H9 (cell line): Measurements from ENCODE around the gene SMC3. TPM values are rescaled to one million over a fixed set of nuclear protein-coding genes. Genes with fewer than 3 reads are reported as not detected.
"Not testable (repeated sequence)": the region's sequence is repeated elsewhere in the genome, so short reads cannot be mapped to it uniquely, and the experiment has no call there.

ENCODE experiments used
- DNase-seq: peaks from one replicate; pipeline ENCODE4 v3.0.0-alpha.2; 2017
- H2AFZ ChIP-seq: one replicate; pipeline ENCODE4 v1.6.1; 2013; ENCODE audit warnings: mild to moderate bottlenecking, low read length, control low read depth, moderate library complexity
- H2AK5ac ChIP-seq: 2 replicates; pipeline ENCODE4 v1.6.1; 2013; ENCODE audit warnings: low read length, control low read depth, mixed read lengths; ENCODE audit not compliant: insufficient read length
- H2BK120ac ChIP-seq: one replicate; pipeline ENCODE4 v1.6.1; 2013; ENCODE audit warnings: low read depth, mild to moderate bottlenecking, low read length, control low read depth, inconsistent platforms; ENCODE audit not compliant: poor library complexity, severe bottlenecking
- H2BK12ac ChIP-seq: 2 replicates; pipeline ENCODE4 v1.6.1; 2013; ENCODE audit warnings: low read length, control low read depth, mixed read lengths, low read depth; ENCODE audit not compliant: insufficient read length
- H2BK15ac ChIP-seq: 2 replicates; pipeline ENCODE4 v1.6.1; 2013; ENCODE audit warnings: low read depth, low read length, control low read depth
- H2BK20ac ChIP-seq: one replicate; pipeline ENCODE4 v1.6.1; 2013; ENCODE audit warnings: low read depth, mild to moderate bottlenecking, low read length, control low read depth, inconsistent platforms; ENCODE audit not compliant: poor library complexity, severe bottlenecking
- H2BK5ac ChIP-seq: 2 replicates; pipeline ENCODE4 v1.6.1; 2013; ENCODE audit warnings: low read length, control low read depth, mixed read lengths; ENCODE audit not compliant: insufficient read length
- H3K14ac ChIP-seq: 2 replicates; pipeline ENCODE4 v1.6.1; 2013; ENCODE audit warnings: low read length, control low read depth; ENCODE audit not compliant: insufficient read depth
- H3K18ac ChIP-seq: 2 replicates; pipeline ENCODE4 v1.6.1; 2013; ENCODE audit warnings: low read depth, mild to moderate bottlenecking, mixed read lengths, low read length, control low read depth; ENCODE audit not compliant: insufficient read length
- H3K23ac ChIP-seq: 2 replicates; pipeline ENCODE4 v1.6.1; 2013; ENCODE audit warnings: low read length, control low read depth, mixed read lengths, low read depth; ENCODE audit not compliant: insufficient read length
- H3K23me2 ChIP-seq: 2 replicates; pipeline ENCODE4 v1.6.1; 2013; ENCODE audit warnings: low read depth, mild to moderate bottlenecking, mixed read lengths, low read length, control low read depth; ENCODE audit not compliant: insufficient read length, poor library complexity, severe bottlenecking
- H3K27ac ChIP-seq: 2 replicates; pipeline ENCODE4 v1.5.1; 2013; ENCODE audit warnings: low read length, control low read depth, mixed read lengths, low read depth; ENCODE audit not compliant: insufficient read length
- H3K27me3 ChIP-seq: 2 replicates; pipeline ENCODE4 v1.6.1; 2013; ENCODE audit warnings: low read length, control low read depth, inconsistent platforms; ENCODE audit not compliant: insufficient read depth
- H3K4ac ChIP-seq: 2 replicates; pipeline ENCODE4 v1.6.1; 2013; ENCODE audit warnings: low read depth, mild to moderate bottlenecking, control low read depth, inconsistent platforms, low read length, moderate library complexity
- H3K4me1 ChIP-seq: 2 replicates; pipeline ENCODE4 v1.6.1; 2013; ENCODE audit warnings: low read length, control low read depth, inconsistent platforms; ENCODE audit not compliant: insufficient read depth
- H3K4me2 ChIP-seq: 2 replicates; pipeline ENCODE4 v1.6.1; 2013; ENCODE audit warnings: low read length, control low read depth, mixed read lengths; ENCODE audit not compliant: insufficient read length, insufficient read depth
- H3K56ac ChIP-seq: 2 replicates; pipeline ENCODE4 v1.6.1; 2013; ENCODE audit warnings: low read depth, mild to moderate bottlenecking, mixed read lengths, low read length, control low read depth; ENCODE audit not compliant: insufficient read length
- H3K79me1 ChIP-seq: 2 replicates; pipeline ENCODE4 v1.6.1; 2013; ENCODE audit warnings: low read depth, mild to moderate bottlenecking, moderate library complexity, low read length, control low read depth, inconsistent platforms; ENCODE audit not compliant: insufficient read depth, poor library complexity, severe bottlenecking
- H3K79me2 ChIP-seq: 2 replicates; pipeline ENCODE4 v1.6.1; 2013; ENCODE audit warnings: low read length, control low read depth, inconsistent platforms; ENCODE audit not compliant: insufficient read depth
- H3K9ac ChIP-seq: 2 replicates; pipeline ENCODE4 v1.6.1; 2013; ENCODE audit warnings: low read length, control low read depth, mixed read lengths; ENCODE audit not compliant: insufficient read length; ENCODE audit errors: extremely low read depth
- H3K9me3 ChIP-seq: one replicate; pipeline ENCODE4 v1.6.1; 2013; ENCODE audit warnings: low read depth, low read length, inconsistent platforms; ENCODE audit not compliant: control insufficient read depth
- H3T11ph ChIP-seq: one replicate; pipeline ENCODE4 v1.6.1; 2013; ENCODE audit warnings: mild to moderate bottlenecking, low read length, control low read depth, inconsistent platforms
- H4K20me1 ChIP-seq: one replicate; pipeline ENCODE4 v1.6.1; 2013; ENCODE audit not compliant: control insufficient read depth, insufficient read length, insufficient read depth
- H4K5ac ChIP-seq: 2 replicates; pipeline ENCODE4 v1.6.1; 2013; ENCODE audit warnings: low read depth, mild to moderate bottlenecking, mixed read lengths, low read length, control low read depth; ENCODE audit not compliant: insufficient read length
- H4K8ac ChIP-seq: replicated peaks from 2 replicates; pipeline ENCODE4 v1.6.1; 2013; ENCODE audit warnings: low read length, control low read depth, mixed read lengths, low read depth; ENCODE audit not compliant: insufficient read length
- H4K91ac ChIP-seq: 2 replicates; pipeline ENCODE4 v1.6.1; 2013; ENCODE audit warnings: low read depth, mild to moderate bottlenecking, moderate library complexity, mixed read lengths, low read length, control low read depth; ENCODE audit not compliant: insufficient read length
- H3K27ac Mint-ChIP-seq, 3 experiments: 2 replicates in 2 of 3; 3 replicates in 1 of 3; pipeline ENCODE4 v1.8.0; 2020 to 2021; ENCODE audit warnings: mixed read lengths in 3 of 3, mild to moderate bottlenecking in 1 of 3, moderate library complexity in 1 of 3
- H3K27me3 Mint-ChIP-seq: 2 replicates; pipeline ENCODE4 v1.8.0; 2021; ENCODE audit warnings: low read depth, mild to moderate bottlenecking, moderate library complexity, mixed read lengths
- H3K36me3 Mint-ChIP-seq, 3 experiments: 2 replicates in 2 of 3; 3 replicates in 1 of 3; pipeline ENCODE4 v1.8.0; 2020 to 2021; ENCODE audit warnings: low read depth in 3 of 3, mixed read lengths in 3 of 3; ENCODE audit not compliant: insufficient read depth in 1 of 3
- H3K4me1 Mint-ChIP-seq, 2 experiments: 2 replicates each; pipeline ENCODE4 v1.8.0; 2020; ENCODE audit warnings: mixed read lengths in 2 of 2
- H3K4me3 Mint-ChIP-seq, 2 experiments: 2 replicates in 1 of 2; 3 replicates in 1 of 2; pipeline ENCODE4 v1.8.0; 2020 to 2021; ENCODE audit warnings: mild to moderate bottlenecking in 2 of 2, mixed read lengths in 2 of 2, moderate library complexity in 1 of 2
- H3K9me3 Mint-ChIP-seq, 2 experiments: 2 replicates in 1 of 2; 3 replicates in 1 of 2; pipeline ENCODE4 v1.8.0; 2020; ENCODE audit warnings: mild to moderate bottlenecking in 2 of 2, mixed read lengths in 2 of 2, moderate library complexity in 1 of 2
- WGBS: extraction: QIAGEN DNeasy Blood & Tissue Kit; methylation state at CpG from one replicate; pipeline ENCODE4 v1.1.7; 2013; ENCODE audit warnings: missing lambda C conversion rate, low lambda C conversion rate, mixed read lengths; ENCODE audit not compliant: insufficient read length; ENCODE audit errors: extremely low coverage; 5-methylcytosine and 5-hydroxymethylcytosine counted together
- total RNA-seq: library from RNA; stranded (reverse); gene quantifications from 2 replicates; pipeline ENCODE4 v1.2.1, GENCODE V29; 2021

SMC3 gene
- total RNA-seq, 1 experiment from 2014 or later: 82.4 TPM

GRCh38 chr10:110639858-110640257 is 72.4 kb downstream of the SMC3 start:
- not testable (repeated sequence) for H3K79me2 ChIP-seq, H2BK12ac ChIP-seq, H3K9me3 Mint-ChIP-seq, H3K27ac ChIP-seq, H3K36me3 Mint-ChIP-seq, H2BK15ac ChIP-seq, H4K8ac ChIP-seq, H3K4me1 ChIP-seq, H3K9ac ChIP-seq, H4K91ac ChIP-seq, H2AFZ ChIP-seq, H4K5ac ChIP-seq, H4K20me1 ChIP-seq, H3K4me3 Mint-ChIP-seq, H3K18ac ChIP-seq, H3K56ac ChIP-seq, H3K9me3 ChIP-seq, H3K23ac ChIP-seq, H3K14ac ChIP-seq, DNase-seq, H2BK120ac ChIP-seq, H3K4ac ChIP-seq, H3K79me1 ChIP-seq, H2BK5ac ChIP-seq, H2BK20ac ChIP-seq, H3K4me2 ChIP-seq, H2AK5ac ChIP-seq, H3T11ph ChIP-seq, H3K27ac Mint-ChIP-seq
- H3K4me1 Mint-ChIP-seq: peaks cover 46% of the 10 kb centered on the region in 2 experiments
- H3K27me3 ChIP-seq: peaks cover 22% of the 10 kb centered on the region; the same call in 1 of the 2 replicates
- H3K27me3 Mint-ChIP-seq: peaks cover 37% of the 10 kb centered on the region
- no CpG with 5 or more reads among the region's 6 CpGs for WGBS
- peaks cover 17% of the 10 kb centered on the region for H3K23me2 ChIP-seq
